Amygdala (tissue), 56 donors: ENCODE measurements around the gene XRCC4.

Source experiments
- DNase-seq, 56 donors: peaks; one replicate each; lab custom pipeline; 2025; lab: John Stamatoyannopoulos, UW

XRCC4 gene

GRCh38 chr5:83169571-83170337 is 92.4 kb downstream of the XRCC4 start:
- no peak for DNase-seq

GRCh38 chr5:83172011-83172410 is 94.7 kb downstream of the XRCC4 start:
- DNase-seq: no peak

- no peak for DNase-seq
These were observed 95.3 kb downstream of the XRCC4 start for GRCh38 chr5:83172655-83173054.

- no peak for DNase-seq
These were observed 96.5 kb downstream of the XRCC4 start for GRCh38 chr5:83173826-83174225.

- no peak for DNase-seq
These were observed 100.5 kb downstream of the XRCC4 start for GRCh38 chr5:83177803-83178202.

- no peak for DNase-seq
These were observed 102.6 kb downstream of the XRCC4 start for GRCh38 chr5:83179966-83180365.

- DNase-seq: no peak
These were observed 107.2 kb downstream of the XRCC4 start for GRCh38 chr5:83184534-83184933.

GRCh38 chr5:83192947-83193346 is 115.6 kb downstream of the XRCC4 start:
- no peak for DNase-seq

GRCh38 chr5:83197326-83197967 is 120.1 kb downstream of the XRCC4 start:
- DNase-seq: no peak

GRCh38 chr5:83199126-83199525 is 121.8 kb downstream of the XRCC4 start:
- DNase-seq: no peak

GRCh38 chr5:83204651-83205050 is 127.3 kb downstream of the XRCC4 start:
- no peak for DNase-seq

- DNase-seq: no peak
These were observed 132.6 kb downstream of the XRCC4 start for GRCh38 chr5:83209963-83210362.

GRCh38 chr5:83219077-83219476 is 141.7 kb downstream of the XRCC4 start:
- DNase-seq: no peak

- no peak for DNase-seq
These were observed 142.1 kb downstream of the XRCC4 start for GRCh38 chr5:83219495-83219894.

GRCh38 chr5:83220331-83220730 is 143.0 kb downstream of the XRCC4 start:
- DNase-seq: no peak

- DNase-seq: no peak
These were observed 145.6 kb downstream of the XRCC4 start for GRCh38 chr5:83222906-83223305.

- no peak for DNase-seq
These were observed 150.3 kb downstream of the XRCC4 start for GRCh38 chr5:83227611-83228010.

GRCh38 chr5:83230511-83230910 is 153.2 kb downstream of the XRCC4 start:
- DNase-seq: no peak

GRCh38 chr5:83244516-83244915 is 167.2 kb downstream of the XRCC4 start:
- DNase-seq: no peak

GRCh38 chr5:83245037-83245436 is 167.7 kb downstream of the XRCC4 start:
- no peak for DNase-seq

GRCh38 chr5:83246071-83246470 is 168.7 kb downstream of the XRCC4 start:
- DNase-seq: no peak

GRCh38 chr5:83249156-83249555 is 171.8 kb downstream of the XRCC4 start:
- DNase-seq: no peak
